Loucy (cell line): Measurements from ENCODE around the gene DLG2.

ENCODE experiments used
- CTCF ChIP-seq: fragments of 200-600 bp; sonication (generic); conservative IDR thresholded peaks from 2 replicates; pipeline ENCODE4 v1.5.1; 2014; ENCODE audit warnings: mild to moderate bottlenecking, antibody characterized with exemption, low read length
- EZH2phosphoT487 ChIP-seq: fragments of 200-600 bp; IDR thresholded peaks from 2 replicates; pipeline ENCODE4 v1.6.1; 2018; ENCODE audit warnings: antibody characterized with exemption, mild to moderate bottlenecking, moderate library complexity, borderline replicate concordance

- TF ChIP-seq EZH2phosphoT487 = no peak
- no peak for TF ChIP-seq CTCF
Measured at GRCh38 chr11:84817998-84818397, 809.1 kb downstream of the DLG2 start.
